Measurements from ENCODE around the gene RUNX2.
A peak's percentile ranks its signal among the peaks of the same experiment; 100 is the strongest.

The RUNX2 gene

DNA sequence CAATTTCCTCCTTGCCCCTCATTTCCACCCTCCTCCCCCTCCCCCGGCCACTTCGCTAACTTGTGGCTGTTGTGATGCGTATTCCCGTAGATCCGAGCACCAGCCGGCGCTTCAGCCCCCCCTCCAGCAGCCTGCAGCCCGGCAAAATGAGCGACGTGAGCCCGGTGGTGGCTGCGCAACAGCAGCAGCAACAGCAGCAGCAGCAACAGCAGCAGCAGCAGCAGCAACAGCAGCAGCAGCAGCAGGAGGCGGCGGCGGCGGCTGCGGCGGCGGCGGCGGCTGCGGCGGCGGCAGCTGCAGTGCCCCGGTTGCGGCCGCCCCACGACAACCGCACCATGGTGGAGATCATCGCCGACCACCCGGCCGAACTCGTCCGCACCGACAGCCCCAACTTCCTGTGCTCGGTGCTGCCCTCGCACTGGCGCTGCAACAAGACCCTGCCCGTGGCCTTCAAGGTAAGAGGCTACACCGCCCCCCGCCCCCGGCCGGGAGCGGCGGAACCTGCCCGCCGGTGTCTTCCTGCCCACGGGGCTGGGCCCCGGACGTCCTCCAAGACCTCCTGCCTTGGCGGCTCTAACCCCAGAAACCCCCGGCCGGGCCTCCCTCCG lies 94.5 kb downstream of the RUNX2 start:
- H3K9ac ChIP-seq: peak overlapping the region; percentile 99
- H4K20me1 ChIP-seq (ENCODE audit: insufficient read depth): no peaks in the 10 kb centered on the region
- no peak overlapping the region for H3K4me3 ChIP-seq (IDR thresholded peaks at IDR 0.05; ENCODE audit: insufficient read depth, low read depth, low read length)
- H3K79me2 ChIP-seq (ENCODE audit: insufficient read depth, low read depth): peaks cover 96% of the 10 kb centered on the region
- H2AFZ ChIP-seq (ENCODE audit: low read depth): no peak overlapping the region
- H3K27me3 ChIP-seq (ENCODE audit: insufficient read depth, low read depth): no peaks in the 10 kb centered on the region
- H3K4me1 ChIP-seq (ENCODE audit: low read depth, poor library complexity, severe bottlenecking): peaks cover 28% of the 10 kb centered on the region
- TF ChIP-seq, protein P1, sequence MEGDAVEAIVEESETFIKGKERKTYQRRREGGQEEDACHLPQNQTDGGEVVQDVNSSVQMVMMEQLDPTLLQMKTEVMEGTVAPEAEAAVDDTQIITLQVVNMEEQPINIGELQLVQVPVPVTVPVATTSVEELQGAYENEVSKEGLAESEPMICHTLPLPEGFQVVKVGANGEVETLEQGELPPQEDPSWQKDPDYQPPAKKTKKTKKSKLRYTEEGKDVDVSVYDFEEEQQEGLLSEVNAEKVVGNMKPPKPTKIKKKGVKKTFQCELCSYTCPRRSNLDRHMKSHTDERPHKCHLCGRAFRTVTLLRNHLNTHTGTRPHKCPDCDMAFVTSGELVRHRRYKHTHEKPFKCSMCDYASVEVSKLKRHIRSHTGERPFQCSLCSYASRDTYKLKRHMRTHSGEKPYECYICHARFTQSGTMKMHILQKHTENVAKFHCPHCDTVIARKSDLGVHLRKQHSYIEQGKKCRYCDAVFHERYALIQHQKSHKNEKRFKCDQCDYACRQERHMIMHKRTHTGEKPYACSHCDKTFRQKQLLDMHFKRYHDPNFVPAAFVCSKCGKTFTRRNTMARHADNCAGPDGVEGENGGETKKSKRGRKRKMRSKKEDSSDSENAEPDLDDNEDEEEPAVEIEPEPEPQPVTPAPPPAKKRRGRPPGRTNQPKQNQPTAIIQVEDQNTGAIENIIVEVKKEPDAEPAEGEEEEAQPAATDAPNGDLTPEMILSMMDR (conservative IDR thresholded peaks at IDR 0.05; ENCODE audit: low read depth, low read length): no peak
- H3K36me3 ChIP-seq (ENCODE audit: insufficient read depth): peaks cover 10% of the 10 kb centered on the region; the same call in 1 of the 2 replicates
- peak overlapping the region; percentile 95 for H3K27ac ChIP-seq
- H3K4me2 ChIP-seq: peak overlapping the region; percentile 97; the same call in 1 of the 2 replicates

DNA sequence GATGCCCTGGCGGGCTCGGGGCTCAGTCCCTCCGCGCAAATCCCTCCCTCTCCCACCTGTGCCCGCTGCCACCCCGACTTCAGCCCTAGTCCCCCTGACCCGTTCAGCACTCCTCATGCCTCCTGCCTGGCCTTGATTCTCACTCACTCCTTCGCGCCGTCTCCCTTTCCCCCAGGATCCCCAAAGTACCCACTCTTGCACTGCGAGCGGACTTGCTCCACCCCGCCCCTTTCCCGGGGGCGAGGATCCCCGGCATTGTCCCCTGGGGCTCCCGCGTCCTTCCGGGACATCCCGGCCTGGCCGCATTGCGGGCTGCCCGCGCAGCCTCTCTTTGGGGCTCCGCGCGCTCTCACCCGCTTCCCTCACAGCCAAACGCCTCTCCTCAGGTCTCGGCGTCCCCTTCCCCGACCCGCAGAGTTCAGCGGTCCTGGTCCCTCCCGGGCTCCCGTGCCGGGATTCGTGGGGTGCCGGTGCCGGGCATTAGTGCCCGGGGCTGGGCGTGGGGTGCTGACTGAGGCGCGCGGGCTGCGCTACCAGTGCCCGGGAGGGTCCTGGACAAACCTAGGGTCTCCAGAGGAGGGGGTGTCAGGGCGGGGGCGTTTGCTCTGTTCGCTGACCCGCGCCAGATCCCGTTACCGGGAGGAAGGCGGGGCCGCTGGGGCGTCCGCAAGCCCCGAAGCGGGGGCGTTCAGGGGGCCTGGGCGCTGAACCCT lies 95.1 kb downstream of the RUNX2 start:
- peaks cover 10% of the 10 kb centered on the region; the same call in 1 of the 2 replicates for H3K36me3 ChIP-seq (ENCODE audit: insufficient read depth)
- H2AFZ ChIP-seq (ENCODE audit: low read depth): no peak overlapping the region
- TF ChIP-seq, protein P1 (conservative IDR thresholded peaks at IDR 0.05; ENCODE audit: low read depth, low read length): no peak
- peak overlapping the region; percentile 97 for H3K4me2 ChIP-seq
- no peaks in the 10 kb centered on the region for H4K20me1 ChIP-seq (ENCODE audit: insufficient read depth)
- H3K4me1 ChIP-seq (ENCODE audit: low read depth, poor library complexity, severe bottlenecking): peaks cover 28% of the 10 kb centered on the region
- H3K27ac ChIP-seq: peak overlapping the region; percentile 95
- no peak overlapping the region for H3K4me3 ChIP-seq (IDR thresholded peaks at IDR 0.05; ENCODE audit: insufficient read depth, low read depth, low read length)
- peaks cover 96% of the 10 kb centered on the region for H3K79me2 ChIP-seq (ENCODE audit: insufficient read depth, low read depth)
- H3K27me3 ChIP-seq (ENCODE audit: insufficient read depth, low read depth): no peaks in the 10 kb centered on the region
- peak overlapping the region; percentile 99 for H3K9ac ChIP-seq

DNA sequence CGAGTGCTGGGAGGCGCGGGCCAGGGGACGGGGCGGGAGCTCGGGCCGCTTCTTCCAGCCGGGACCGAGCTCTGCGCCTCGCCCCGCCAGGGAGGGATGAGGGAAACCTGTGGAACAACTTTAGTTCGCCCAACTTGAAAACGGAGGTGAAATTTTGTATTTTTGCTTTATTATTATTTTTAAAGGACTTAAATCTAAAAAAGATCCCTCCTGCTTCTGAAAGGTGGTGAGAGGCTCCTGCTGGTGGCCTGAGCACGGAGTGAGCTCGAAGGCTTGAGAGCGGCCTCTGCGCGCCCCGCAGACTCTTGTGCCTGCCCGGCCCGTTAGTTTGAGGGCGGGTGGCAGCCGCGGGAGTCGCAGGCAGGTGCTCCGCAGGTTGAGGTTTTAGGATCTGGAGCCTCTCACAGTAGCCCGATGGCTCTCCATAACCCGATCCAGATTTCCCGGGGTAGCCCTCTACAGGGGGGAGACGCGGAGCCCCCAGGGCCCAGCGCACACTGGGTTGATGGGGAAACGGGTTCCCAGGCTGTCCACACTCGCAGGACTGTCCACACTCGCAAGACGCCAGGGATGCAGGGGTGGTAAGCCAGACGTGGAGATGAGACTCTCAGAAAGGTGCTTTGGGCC lies 95.8 kb downstream of the RUNX2 start:
- H3K4me1 ChIP-seq (ENCODE audit: low read depth, poor library complexity, severe bottlenecking): peaks cover 28% of the 10 kb centered on the region
- H2AFZ ChIP-seq (ENCODE audit: low read depth): no peak overlapping the region
- peaks cover 96% of the 10 kb centered on the region for H3K79me2 ChIP-seq (ENCODE audit: insufficient read depth, low read depth)
- peak overlapping the region; percentile 99 for H3K9ac ChIP-seq
- peak overlapping the region; percentile 97 for H3K4me2 ChIP-seq
- peaks cover 10% of the 10 kb centered on the region; the same call in 1 of the 2 replicates for H3K36me3 ChIP-seq (ENCODE audit: insufficient read depth)
- no peak overlapping the region for H3K4me3 ChIP-seq (IDR thresholded peaks at IDR 0.05; ENCODE audit: insufficient read depth, low read depth, low read length)
- H4K20me1 ChIP-seq (ENCODE audit: insufficient read depth): no peaks in the 10 kb centered on the region
- TF ChIP-seq, protein P1 (conservative IDR thresholded peaks at IDR 0.05; ENCODE audit: low read depth, low read length): no peak
- H3K27me3 ChIP-seq (ENCODE audit: insufficient read depth, low read depth): no peaks in the 10 kb centered on the region
- H3K27ac ChIP-seq: peak overlapping the region; percentile 95

DNA sequence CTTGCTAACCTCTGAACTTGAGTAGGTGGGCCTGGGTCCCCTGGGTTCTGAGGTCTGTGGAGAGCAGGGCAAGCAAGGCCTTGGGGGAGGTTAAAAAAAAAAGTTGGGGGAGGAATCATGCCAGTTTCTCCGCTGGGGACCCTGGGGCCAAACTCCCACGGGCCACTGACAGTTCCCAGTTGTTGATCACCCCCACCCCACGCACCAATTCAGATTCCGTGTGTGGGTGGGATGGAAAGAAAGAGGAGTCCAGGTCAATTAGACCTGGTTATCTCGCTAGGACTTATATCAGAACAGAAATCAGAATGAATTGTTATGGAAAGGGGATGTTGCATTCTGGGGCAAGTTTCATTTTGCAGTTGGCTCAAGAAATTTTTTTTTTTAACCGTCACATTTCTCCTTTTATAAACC lies 96.3 kb downstream of the RUNX2 start:
- peaks cover 31% of the 10 kb centered on the region for H3K4me1 ChIP-seq (ENCODE audit: low read depth, poor library complexity, severe bottlenecking)
- TF ChIP-seq, protein P1 (conservative IDR thresholded peaks at IDR 0.05; ENCODE audit: low read depth, low read length): no peak
- H3K9ac ChIP-seq: peak overlapping the region; percentile 99
- peaks cover 10% of the 10 kb centered on the region; the same call in 1 of the 2 replicates for H3K36me3 ChIP-seq (ENCODE audit: insufficient read depth)
- peak overlapping the region; percentile 95 for H3K27ac ChIP-seq
- peak overlapping the region; percentile 97 for H3K4me2 ChIP-seq
- H3K79me2 ChIP-seq (ENCODE audit: insufficient read depth, low read depth): peaks cover 96% of the 10 kb centered on the region
- no peak overlapping the region for H2AFZ ChIP-seq (ENCODE audit: low read depth)
- no peaks in the 10 kb centered on the region for H3K27me3 ChIP-seq (ENCODE audit: insufficient read depth, low read depth)
- H4K20me1 ChIP-seq (ENCODE audit: insufficient read depth): no peaks in the 10 kb centered on the region
- no peak overlapping the region for H3K4me3 ChIP-seq (IDR thresholded peaks at IDR 0.05; ENCODE audit: insufficient read depth, low read depth, low read length)
